NCI-H524 treated with DMSO at 0.1 percent for 48 hours (cell line): ENCODE results near the gene TP53.

Experiments used
- DNase-seq: peaks from one replicate; lab custom pipeline; 2025; lab: John Stamatoyannopoulos, UW

Gene TP53

GRCh38 chr17:7706631-7707354 lies 19.5 kb upstream of the TP53 start:
- DNase-seq = no peak

DNA sequence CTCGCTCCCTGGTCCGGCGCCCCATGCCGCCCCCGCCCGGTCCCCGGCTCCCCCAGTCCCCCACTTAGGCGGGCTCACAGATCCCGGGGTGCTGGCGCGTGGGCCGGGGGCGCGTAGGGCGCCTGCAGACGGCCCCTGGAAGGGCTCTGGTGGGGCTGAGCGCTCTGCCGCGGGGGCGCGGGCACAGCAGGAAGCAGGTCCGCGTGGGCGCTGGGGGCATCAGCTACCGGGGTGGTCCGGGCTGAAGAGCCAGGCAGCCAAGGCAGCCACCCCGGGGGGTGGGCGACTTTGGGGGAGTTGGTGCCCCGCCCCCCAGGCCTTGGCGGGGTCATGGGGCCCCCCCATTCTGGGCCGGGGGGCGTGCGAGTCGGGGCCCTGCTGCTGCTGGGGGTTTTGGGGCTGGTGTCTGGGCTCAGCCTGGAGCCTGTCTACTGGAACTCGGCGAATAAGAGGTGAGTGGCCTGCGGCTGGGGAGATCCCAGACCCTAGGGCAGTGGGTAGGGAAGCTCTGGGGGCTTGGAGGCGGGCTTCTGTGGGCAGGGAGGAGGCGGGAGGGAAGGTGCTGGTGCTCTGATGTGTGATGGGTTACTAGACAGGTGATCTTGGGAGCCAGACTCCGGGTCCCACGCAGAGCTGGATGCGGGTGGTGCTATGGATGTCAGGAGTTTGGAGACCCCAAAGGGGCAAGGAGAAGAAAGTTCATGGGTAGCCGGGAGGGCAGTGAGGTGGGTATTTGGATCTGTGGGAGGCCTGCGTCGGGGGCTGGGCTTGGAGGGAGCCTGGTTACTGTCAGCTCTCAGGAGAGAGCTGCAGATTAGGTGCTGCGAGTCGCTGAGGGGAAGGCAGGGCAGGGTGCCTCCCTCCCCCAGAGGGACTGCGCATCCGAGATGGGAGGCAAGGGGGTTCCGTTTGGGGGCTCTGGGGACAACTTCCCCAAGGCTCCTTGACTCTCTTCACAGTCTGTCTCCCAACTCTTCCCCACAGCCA lies 18.3 kb upstream of the TP53 start:
- no peak for DNase-seq

GRCh38 chr17:7704601-7705268 lies 17.4 kb upstream of the TP53 start, which contains the start of gene EFNB3:
Gene EFNB3, plus strand, starts transcription at chr17:7705202. Its CDS starts 397 bp downstream, at chr17:7705599.
- no peak for DNase-seq

- DNase-seq = no peak
Observed at GRCh38 chr17:7703584-7704479, 16.5 kb upstream of the TP53 start.

DNA sequence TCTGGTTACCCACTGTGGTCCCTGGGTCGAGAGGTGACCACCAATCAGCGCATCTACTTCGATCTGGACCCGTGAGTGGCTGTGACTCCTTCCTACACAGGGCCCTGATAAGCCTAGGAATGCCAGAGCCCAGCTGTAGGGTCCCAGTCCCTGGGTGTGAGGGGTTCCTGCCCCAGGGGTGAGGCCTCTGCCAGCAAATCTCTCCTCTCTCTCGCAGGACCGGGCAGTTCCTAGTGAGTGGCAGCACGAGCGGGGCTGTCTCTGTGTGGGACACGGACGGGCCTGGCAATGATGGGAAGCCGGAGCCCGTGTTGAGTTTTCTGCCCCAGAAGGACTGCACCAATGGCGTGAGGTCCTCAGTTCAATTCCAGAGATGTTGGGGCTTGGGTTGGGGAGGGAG lies 15.5 kb upstream of the TP53 start:
- no peak for DNase-seq

DNA sequence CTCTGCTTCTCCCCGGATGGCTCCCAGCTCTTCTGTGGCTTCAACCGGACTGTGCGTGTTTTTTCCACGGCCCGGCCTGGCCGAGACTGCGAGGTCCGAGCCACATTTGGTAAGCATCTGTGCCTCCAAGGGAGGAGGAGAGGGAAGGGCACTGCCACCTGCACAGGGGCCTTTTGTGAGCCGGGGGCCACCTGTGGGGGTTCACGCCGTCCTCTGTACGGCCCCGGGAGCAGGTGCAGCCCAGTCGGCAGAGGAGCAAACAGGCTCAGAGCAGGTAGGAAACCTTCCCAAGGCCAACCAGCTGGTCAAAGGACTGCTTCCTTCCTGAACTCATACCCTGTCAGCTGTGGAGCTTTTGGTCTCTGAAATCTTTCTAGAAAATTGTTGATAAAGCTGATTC lies 14.4 kb upstream of the TP53 start:
- no peak for DNase-seq

DNA sequence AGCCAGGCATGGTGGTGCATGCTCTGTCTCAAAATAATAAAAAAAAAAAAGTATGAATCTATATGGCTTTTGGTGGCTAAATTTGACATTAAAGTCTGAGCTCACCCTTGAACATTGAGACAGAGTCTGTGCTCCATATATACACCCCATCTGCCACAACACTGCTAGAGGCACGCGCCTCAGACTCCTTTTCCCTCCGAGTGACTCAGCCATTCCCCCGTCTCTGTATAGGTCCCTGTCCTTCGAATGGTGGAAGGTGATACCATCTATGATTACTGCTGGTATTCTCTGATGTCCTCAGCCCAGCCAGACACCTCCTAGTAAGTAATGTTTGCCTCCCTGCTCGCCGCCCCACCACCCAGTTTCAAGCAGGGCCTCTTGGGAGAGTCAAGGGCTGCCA lies 13.2 kb upstream of the TP53 start:
- DNase-seq = no peak

DNA sequence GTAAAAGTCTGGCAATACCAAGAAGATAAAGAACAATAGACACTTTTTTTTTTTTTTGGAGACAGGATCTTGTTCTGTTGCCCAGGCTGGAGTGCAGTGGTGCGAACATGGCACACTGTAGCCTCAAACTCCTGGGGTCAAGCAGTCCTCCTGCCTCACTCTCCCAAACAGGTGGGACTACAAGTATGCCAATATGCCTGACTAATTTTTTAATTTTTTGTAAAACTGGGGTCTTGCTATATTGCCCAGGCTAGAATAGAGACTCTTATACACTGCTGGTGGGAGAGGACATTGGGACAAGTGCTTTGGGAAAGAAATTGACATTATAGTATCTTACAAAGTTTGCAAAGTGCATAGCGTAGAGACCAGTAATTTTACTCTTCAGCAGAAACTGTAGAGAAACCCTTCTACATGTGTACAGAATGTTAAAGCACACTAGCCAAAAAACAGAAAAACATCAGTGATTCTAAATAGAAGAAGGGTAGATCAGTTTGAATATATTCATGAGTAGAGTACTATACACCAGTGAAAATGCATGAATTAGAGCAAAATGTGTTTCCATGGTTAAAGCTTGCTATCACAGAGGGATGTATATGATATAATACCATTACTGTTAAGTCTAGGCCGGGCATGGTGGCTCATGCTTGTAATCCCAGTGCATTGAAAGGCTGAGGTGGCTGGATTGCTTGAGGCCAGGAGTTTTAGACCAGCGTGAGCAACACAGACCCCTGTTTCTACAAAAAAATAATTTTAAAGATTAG lies 10.7 kb upstream of the TP53 start:
- DNase-seq = no peak

DNA sequence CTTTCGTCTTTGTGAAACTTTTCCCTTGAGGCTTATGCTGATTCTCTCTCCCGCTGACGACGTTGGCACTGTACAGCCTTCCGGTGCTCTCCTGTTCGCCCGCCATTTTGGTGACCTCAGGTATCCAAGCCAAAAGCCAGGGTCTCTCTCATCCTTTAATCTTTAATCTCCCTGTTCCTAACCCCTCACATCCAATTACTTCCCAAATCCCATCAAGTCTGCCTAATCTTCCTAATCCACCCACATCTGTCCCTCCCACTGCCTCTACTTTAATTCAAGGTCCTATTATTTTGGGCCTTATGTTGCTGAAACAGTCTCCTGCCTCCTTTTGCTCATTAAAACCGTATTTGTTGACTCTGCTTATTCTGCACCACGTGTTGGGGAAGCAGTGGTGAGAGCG lies 8.3 kb upstream of the TP53 start:
- peak; percentile 50 for DNase-seq

DNA sequence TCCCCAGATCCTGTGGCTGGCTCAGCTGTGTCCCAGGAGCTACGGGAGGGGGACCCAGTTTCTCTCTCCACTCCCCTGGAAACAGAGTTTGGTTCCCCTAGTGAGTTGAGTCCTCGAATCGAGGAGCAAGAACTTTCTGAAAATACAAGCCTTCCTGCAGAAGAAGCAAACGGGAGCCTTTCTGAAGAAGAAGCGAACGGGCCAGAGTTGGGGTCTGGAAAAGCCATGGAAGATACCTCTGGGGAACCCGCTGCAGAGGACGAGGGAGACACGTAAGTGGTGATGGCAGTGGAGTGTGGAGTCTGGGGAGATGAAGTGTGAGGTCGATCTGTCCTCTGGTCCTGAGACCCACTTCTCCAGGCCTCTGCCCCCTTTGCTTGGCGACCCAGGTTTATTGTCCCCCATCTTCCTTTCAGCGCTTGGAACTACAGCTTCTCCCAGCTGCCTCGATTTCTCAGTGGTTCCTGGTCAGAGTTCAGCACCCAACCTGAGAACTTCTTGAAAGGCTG lies 1.6 kb upstream of the TP53 start:
- DNase-seq = no peak

DNA sequence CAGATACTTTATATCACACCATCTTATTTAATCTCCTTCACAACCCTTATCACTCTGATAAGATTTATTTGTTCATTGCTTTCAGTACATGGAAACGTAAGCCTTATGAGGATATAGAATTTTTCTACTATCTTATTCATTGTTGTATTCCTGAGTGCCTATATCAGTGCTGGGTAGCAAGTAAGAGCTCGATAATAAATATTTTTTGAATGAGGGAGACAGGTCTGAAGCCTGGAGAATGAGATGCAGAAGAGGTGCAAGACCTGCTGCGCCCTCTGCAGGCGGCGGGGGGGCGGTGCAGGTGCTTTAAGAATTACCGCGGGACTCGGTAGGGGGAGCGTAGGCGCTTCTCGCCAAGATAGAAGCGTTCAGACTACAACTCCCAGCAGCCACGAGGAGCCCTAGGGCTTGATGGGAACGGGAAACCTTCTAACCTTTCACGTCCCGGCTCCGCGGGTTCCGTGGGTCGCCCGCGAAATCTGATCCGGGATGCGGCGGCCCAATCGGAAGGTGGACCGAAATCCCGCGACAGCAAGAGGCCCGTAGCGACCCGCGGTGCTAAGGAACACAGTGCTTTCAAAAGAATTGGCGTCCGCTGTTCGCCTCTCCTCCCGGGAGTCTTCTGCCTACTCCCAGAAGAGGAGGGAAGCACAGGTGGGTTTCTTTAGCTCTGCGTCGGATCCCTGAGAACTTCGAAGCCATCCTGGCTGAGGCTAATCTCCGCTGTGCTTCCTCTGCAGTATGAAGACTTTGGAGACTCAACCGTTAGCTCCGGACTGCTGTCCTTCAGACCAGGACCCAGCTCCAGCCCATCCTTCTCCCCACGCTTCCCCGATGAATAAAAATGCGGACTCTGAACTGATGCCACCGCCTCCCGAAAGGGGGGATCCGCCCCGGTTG lies 868 bp upstream of the TP53 start, which contains the start of gene WRAP53:
WRAP53 (plus strand) TSS at position 570 of the 900 bp plus-strand sequence; CDS start at position 742, 172 bp downstream.
- DNase-seq = peak; percentile 76

GRCh38 chr17:7686222-7687071 lies 843 bp downstream of the TP53 start:
- peak; percentile 29 for DNase-seq

GRCh38 chr17:7685533-7686221 lies 1.6 kb downstream of the TP53 start:
- peak; percentile 33 for DNase-seq

- DNase-seq = no peak
Observed at GRCh38 chr17:7684851-7685532, 2.3 kb downstream of the TP53 start.

DNA sequence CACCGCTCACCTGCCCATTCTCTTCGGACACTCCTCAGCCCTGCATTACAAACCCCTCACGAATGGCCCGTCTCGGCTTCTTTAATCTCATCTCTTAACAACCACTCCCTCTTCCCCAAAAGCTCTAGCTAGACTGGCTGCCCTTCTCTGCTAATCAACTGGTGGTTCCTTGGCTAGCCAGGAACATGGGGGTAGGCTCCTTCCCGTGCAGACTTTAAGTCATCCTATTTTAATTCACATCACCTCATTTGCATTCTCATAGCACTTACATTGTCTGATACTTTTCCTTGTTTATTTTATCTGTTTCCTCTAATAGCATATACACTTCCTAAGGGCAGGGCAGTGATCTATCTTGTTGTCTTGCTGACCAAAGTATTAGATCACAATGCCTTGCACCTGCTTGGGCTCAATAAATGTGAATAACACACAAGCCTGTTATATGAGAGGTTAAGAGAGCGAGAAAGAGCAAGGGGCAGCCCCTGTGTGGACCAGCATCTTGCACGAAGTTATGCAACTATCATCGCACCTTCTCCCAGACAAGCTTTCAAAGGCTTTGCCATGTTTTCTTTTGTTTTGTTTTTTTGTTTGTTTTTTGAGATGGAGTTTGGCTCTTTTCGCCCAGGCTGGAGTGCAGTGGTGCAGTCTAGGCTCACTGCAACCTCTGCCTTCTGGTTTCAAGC lies 9.8 kb downstream of the TP53 start:
- DNase-seq = no peak

- no peak for DNase-seq
Observed at GRCh38 chr17:7676533-7676932, 10.8 kb downstream of the TP53 start.
